ENCODE data around the gene SMIM24.
"Not testable (repeated sequence)": the region's sequence is repeated elsewhere in the genome, so short reads cannot be mapped to it uniquely, and the experiment has no call there.

SMIM24 gene

DNA sequence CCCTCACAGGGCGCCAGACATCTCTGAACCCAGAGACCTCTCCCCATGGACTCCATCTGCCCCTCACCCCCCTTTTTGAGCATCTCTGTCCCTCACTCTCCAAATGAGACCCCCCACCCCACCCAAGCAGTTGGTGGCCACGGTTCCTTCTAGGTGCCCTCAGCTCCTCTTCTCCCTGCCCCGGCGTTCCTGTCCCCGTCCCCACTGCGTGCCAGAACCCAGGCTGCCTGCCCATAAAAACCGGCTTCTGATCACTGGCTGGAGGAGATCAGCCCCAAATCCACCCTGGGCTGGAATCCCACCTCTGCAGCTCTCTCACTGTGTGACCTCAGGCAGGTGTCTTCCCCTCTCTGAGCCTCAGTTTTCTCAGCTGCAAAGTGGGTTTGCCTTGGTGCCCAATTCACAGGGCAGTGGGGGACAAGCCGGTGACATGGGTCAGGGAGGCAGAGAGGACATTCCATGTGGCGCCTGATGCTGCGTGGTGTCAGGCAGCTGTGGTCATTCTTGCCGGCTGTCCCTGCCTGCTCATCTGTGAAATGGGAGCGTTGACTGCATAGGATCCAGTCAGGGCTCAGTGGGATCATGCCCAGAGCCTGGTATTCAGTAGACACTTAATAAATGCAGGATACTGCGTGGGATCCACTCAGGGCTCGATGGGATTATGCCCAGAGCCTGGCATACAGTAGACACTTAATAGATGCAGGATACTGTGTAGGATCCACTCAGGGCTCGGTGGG, 25.5 kb downstream of the SMIM24 start:
- DNase-seq, result no peak

DNA sequence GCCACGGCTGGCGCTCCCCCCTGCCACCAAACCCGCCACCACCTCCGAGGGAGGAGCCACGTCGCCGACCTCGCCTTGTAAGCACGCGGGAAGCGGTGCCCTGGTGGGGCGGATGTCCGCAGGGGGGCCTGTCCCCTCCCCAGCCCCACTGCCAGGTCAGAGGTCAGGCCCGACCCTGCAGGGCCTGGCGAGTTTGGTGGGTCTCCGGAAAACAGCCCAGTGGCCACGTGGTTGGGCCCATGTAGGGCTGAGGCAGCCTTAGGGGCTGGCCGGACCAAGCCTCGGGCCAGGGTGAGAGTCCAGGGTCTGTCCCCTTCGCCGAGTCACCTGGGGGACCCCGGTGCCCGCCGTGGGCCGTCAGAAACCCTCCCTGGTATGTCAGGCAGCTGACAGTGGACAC, 26.5 kb downstream of the SMIM24 start:
- DNase-seq, result no peak

GRCh38 chr19:3452942-3453214, 27.4 kb downstream of the SMIM24 start:
- DNase-seq, result not testable (repeated sequence)

- no peak for DNase-seq
Measured at GRCh38 chr19:3452171-3452941, 28.0 kb downstream of the SMIM24 start.

DNA sequence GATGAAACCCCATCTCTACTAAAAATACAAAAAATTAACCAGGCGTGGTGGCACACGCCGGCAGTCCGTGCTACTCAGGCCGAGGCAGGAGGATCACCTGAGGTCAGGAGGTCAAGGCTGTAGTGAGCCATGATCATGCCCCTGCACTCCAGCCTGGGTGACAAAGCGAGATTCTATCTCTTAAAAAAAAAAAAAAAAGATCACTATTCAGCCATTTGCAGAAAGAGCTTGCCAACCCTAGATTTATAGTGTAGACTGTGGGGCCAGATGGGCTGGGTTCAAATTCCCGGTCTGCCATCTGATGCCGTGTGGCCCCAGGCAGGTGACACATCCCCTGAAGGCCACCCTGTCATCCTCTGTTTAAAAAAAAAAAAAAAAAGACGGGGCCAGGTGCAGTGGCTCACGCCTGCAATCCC, 28.9 kb downstream of the SMIM24 start:
- no peak for DNase-seq

DNA sequence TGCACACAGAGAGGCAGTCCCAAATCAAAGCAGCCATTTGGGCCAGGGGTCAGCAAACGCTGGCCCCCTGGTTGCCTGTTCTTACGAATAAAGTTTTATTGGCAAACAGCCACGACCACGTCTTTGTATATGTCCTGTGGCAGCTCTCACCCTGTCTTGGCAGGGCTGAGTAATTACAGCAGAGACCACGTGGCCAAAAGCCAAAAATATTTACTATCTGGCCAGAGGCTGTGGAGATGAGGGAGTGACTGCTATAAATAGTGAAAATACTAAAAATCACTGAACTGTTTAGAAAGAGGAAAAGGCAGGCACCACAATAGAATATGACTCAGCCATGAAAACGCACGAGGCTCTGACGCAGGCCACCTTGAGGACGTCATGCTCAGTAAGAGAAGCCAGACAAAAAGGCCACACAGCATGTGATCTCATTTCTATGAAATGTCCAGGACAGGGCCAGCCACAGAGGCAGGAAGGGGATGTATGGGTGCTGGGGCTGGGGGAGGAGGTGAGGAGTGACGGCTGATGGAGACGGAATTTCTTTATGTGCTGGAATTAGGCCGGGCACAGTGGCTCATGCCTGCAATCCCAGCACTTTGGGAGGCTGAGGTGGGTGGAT, 29.4 kb downstream of the SMIM24 start:
- DNase-seq, result no peak

DNA sequence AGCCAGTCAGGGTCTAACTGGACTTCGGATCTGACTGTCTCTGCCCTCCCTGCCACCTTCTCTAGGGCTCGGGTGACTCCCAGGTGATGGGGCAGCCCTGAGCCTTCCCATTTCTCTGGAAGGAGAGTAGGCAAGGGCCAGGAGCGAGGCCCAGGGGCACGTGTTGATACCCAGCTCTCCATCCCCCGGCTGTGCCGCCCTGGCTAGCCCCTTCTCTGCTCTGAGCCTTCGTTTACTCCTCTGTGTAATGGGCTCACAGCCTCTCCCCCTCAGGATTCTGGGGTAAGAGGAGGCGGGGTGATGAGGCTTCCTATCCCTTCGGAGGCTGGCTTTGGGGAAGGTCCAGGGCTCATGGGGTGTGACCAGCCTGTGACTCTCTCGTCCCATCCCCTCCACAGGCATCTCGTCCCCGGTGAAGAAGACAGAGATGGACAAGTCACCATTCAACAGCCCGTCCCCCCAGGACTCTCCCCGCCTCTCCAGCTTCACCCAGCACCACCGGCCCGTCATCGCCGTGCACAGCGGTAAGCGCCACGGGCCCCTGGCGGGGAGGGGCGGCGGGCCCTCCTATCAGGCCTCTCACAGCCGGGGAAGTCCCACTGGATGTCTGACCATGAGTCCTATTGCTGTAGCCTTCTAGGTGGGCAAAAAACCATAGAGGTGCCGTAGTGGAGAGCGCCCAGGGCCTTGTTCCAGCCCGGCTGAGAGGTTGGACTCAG, 31.6 kb downstream of the SMIM24 start:
- DNase-seq, result no peak

GRCh38 chr19:3446657-3447056, 33.7 kb downstream of the SMIM24 start:
- not testable (repeated sequence) for DNase-seq

DNA sequence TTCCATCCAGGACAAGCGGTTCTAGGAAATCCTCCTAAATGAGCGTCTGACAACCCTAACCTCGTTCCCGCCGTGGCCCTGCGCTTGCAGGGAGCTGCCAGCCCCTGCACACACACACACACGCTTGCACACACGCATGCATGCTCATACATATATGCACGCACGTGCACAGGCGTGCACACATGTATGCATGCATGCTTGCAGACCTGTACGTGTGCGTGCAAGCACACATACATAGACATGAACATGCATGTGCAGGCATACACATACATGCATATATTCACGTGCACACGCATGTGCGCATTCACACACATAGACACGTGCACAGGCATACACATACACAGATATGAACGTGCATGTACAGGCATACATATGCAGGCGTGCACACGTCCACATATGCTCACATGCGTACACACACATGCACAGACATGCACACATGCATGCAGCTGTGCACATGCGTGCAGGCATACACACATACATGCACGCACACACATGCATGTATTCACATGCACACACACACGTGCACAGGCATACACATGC, 35.6 kb downstream of the SMIM24 start:
- no peak for DNase-seq

GRCh38 chr19:3443840-3444694, 36.3 kb downstream of the SMIM24 start:
- no peak for DNase-seq

DNA sequence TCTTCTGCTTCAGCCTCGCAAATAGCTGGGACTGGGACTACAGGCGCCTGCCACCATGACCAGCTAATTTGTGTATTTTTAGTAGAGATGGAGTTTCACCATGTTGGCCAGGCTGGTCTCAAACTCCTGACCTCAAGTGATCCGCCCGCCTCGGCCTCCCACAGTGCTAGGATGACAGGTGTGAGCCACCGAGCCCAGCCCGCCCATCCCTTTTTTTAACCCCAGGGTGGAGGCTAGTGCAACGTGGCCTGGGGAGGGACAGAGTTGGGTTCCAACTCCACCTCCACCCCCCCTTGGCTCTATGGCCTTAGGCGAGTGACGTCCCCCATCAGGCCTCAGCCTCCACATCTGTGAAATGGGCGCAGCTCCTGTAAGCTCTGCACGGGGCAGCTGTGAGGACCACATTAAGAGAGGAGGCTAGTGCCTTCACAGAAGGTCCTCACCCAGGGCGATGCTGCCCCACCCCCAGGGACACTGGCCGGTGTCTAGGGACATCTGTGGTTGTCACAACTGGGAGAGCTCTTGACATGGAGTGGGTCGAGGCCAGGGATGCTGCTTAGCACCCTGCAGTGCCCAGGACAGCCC, 37.7 kb downstream of the SMIM24 start:
- DNase-seq, result no peak

- DNase-seq, result no peak
Measured at GRCh38 chr19:3441986-3442329, 38.4 kb downstream of the SMIM24 start.

- DNase-seq, result no peak
Measured at GRCh38 chr19:3441089-3441985, 39.0 kb downstream of the SMIM24 start.

- peak; percentile 29 for DNase-seq
Measured at GRCh38 chr19:3440082-3440481, 40.2 kb downstream of the SMIM24 start.

GRCh38 chr19:3434630-3435553, 45.4 kb downstream of the SMIM24 start:
- peak; percentile 89 for DNase-seq

GRCh38 chr19:3433805-3434540, 46.4 kb downstream of the SMIM24 start:
- DNase-seq, result no peak

DNA sequence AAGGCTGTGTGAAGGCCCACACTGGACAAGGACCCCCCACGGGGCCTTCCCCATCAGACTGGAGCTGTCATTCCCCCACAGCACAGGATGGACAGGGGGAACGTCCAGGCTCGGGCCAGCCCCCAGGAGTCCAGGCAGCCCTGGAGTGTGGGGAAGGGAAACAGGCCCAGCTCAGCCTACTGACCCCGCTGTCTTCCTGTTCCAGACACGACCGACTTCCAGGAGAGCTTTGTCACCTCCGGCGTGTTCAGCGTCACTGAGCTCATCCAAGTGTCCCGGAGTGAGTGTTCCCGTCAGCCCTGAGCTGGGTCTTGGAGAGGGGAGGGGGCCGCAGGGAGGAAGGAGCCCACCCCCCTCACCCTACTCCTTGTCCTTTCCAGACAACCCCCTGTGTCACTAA, 47.0 kb downstream of the SMIM24 start:
- no peak for DNase-seq

DNA sequence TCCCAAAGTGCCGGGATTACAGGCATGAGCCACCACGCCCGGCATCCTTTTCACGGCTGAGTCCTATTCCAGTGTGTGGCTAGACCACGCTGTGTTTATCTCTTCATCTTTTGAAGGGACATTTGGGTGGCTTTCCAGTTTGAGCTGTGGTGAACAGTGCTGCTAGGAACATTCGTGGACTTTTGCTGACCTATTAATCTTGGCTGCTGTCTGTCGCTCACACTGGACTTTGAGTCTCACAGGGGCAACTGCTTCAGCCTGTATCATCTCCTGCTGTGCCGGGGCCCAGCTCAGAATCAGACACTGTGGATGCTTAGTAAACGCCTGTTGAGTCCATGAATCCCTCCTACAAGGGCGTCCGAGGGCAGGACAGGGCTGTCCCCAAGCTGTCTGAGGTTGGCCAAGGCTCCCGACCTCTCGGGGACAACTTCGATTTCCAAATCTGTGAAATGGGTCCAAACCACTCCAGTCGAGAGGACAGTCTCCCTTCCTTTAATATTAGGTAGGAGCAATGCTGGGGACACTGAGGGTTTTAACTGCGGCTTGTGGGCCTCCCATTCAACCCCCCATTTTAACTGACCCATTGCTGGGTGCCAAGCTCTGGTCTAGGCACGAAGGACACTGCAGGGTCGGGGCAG, 48.4 kb downstream of the SMIM24 start:
- no peak for DNase-seq

DNA sequence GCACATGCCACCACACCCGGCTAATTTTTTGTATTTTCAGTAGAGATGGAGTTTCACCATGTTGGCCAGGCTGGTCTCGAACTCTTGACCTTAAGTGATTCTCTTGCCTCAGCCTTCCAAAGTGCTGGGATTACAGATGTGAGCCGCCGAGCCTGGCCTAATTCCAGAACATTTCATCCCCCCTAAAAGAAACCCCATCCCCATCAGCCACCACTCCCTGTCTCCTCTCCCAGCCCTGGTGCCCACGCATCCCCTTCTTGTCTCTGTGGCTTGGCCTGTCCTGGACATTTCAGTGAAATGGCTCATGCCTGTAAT, 50.0 kb downstream of the SMIM24 start:
- DNase-seq, result not testable (repeated sequence)

All from effector CD8-positive, alpha-beta T cell (primary cell).